ENCODE data around the gene LENG8.

DNA sequence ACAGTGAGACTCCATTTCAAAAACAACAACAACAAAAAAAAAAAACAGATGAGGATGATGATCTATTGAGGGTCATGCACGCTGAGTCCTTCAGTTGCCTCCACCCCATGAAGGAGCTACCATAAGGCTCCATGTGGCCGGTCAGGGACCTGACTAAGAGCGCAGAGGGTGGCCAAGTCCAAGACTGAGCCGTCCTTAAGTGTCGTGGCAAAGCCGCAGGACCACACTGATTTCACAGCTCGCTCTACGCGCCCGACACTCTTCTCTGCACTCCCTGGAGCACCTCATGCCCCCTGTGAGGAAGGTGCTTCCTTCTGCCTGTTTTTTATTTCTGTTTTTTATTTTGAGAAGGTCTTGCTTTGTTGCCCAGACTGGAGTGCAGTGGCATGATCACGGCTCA is 21.4 kb upstream of the LENG8 start:
- TF ChIP-seq, protein P1, sequence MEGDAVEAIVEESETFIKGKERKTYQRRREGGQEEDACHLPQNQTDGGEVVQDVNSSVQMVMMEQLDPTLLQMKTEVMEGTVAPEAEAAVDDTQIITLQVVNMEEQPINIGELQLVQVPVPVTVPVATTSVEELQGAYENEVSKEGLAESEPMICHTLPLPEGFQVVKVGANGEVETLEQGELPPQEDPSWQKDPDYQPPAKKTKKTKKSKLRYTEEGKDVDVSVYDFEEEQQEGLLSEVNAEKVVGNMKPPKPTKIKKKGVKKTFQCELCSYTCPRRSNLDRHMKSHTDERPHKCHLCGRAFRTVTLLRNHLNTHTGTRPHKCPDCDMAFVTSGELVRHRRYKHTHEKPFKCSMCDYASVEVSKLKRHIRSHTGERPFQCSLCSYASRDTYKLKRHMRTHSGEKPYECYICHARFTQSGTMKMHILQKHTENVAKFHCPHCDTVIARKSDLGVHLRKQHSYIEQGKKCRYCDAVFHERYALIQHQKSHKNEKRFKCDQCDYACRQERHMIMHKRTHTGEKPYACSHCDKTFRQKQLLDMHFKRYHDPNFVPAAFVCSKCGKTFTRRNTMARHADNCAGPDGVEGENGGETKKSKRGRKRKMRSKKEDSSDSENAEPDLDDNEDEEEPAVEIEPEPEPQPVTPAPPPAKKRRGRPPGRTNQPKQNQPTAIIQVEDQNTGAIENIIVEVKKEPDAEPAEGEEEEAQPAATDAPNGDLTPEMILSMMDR (IDR thresholded peaks at IDR 0.05): no peak
- TF ChIP-seq POLR2A (IDR thresholded peaks at IDR 0.05): no peak

Measured in lower leg skin (tissue), 3 donors.